Activated naive CD4-positive, alpha-beta T cell treated with anti-CD3 and anti-CD28 coated beads, Interleukin-2, amount 50 U/mL, for 24 hours (primary cell): Measurements from ENCODE around the gene PSMC4.

Experiments
- H3K27ac Mint-ChIP-seq: one replicate; pipeline ENCODE4 v1.8.0; 2021; ENCODE audit warnings: mild to moderate bottlenecking, mixed read lengths
- H3K27me3 Mint-ChIP-seq: one replicate; pipeline ENCODE4 v1.8.0; 2021; ENCODE audit warnings: mixed read lengths
- H3K36me3 Mint-ChIP-seq: one replicate; pipeline ENCODE4 v1.8.0; 2021; ENCODE audit warnings: mixed read lengths
- H3K4me1 Mint-ChIP-seq: one replicate; pipeline ENCODE4 v1.8.0; 2021; ENCODE audit warnings: mixed read lengths
- H3K4me3 Mint-ChIP-seq: one replicate; pipeline ENCODE4 v1.8.0; 2021; ENCODE audit warnings: mild to moderate bottlenecking, mixed read lengths
- H3K9me3 Mint-ChIP-seq: one replicate; pipeline ENCODE4 v1.8.0; 2021; ENCODE audit warnings: mixed read lengths

Gene PSMC4

DNA sequence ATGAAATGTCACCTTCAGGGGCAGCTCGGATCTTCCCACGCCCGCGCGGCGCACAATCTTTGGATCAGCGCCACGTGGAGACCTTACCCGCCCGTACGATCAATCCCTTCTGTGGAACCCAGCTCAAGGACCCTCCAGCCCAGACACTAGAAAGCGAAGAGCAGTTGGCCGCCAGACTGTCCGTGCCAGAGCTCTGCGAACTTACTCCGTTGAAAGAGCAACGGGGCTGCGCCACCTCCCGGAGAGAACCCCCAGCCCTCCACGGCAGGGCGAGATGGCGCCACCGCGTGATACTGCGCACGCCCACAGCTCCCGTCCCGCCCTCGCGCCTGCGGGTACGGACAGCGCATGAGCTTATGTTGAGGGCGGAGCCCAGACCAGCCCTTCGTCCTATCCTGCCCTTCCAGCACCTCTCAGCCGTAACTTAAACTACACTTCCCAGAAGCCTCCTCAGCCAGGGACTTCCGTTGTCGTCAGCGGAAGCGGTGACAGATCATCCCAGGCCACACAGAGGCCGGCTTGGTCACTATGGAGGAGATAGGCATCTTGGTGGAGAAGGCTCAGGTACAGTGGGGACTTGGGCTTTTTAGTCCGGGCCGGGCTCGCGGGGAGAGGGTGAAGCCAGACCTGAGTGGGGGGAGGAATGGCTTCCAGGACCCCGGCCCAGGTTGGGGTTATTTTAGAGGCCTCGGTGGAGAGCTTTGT lies at the start of gene PSMC4:
Gene PSMC4 (plus strand): TSS at position 491 of the 705 bp plus-strand sequence. CDS start 38 bp downstream, at position 529.
- no peaks in the 10 kb centered on the region for H3K27me3 Mint-ChIP-seq
- H3K4me1 Mint-ChIP-seq: peaks cover 59% of the 10 kb centered on the region
- H3K36me3 Mint-ChIP-seq: peaks cover 28% of the 10 kb centered on the region
- peak within 1 kb of the TSS; percentile 98 for H3K4me3 Mint-ChIP-seq
- H3K27ac Mint-ChIP-seq: peak within 1 kb of the TSS; percentile 99
- no peaks in the 10 kb centered on the region for H3K9me3 Mint-ChIP-seq

DNA sequence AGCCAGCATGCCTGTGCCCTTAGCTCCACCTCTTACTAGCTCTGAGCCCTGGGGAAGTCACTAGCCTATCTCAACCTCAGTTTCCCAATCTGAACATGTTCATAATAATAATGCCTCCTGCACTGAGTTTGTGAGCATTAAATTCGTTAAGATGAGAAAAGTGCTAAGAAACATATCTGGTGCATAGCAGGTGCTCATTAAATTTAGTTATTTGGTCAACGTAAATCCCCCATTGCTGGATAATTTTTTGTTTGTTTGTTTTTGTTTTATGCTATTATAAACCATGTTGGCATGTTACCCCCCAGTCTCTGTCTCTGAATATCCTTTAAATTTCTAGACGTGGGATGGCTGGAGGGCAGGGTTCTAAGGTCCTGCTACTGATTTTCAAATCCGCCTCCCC lies 47.1 kb upstream of the PSMC4 start:
- Mint-ChIP-seq H3K4me3 (no peak overlapping the region), H3K4me1 (peaks cover 14% of the 10 kb centered on the region), H3K27ac (no peak overlapping the region), H3K36me3 (peaks cover 7% of the 10 kb centered on the region), H3K27me3 (no peaks in the 10 kb centered on the region), H3K9me3 (no peaks in the 10 kb centered on the region)

DNA sequence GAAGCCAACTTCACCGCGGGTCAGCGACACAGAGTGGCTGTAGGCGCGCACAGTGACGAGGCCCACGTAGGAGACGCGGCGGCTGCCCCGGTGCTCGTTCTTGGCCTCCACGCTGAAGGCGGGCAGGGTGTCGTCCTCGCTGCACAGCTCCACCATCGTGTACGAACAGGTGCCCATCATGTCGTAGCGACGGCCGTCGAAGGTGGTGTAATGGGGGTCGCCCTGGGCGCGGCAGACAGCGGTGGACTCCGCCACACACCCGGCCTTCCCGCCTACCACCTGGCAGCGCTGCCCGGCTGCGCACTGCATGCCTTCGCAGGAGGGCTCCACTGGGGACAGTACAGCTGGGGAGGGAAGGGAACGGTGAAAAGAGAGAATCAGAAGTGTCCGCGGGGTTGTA lies 46.6 kb upstream of the PSMC4 start:
- Mint-ChIP-seq H3K4me3 (no peak overlapping the region), H3K9me3 (no peaks in the 10 kb centered on the region), H3K27ac (no peak overlapping the region), H3K36me3 (peaks cover 4% of the 10 kb centered on the region), H3K27me3 (no peaks in the 10 kb centered on the region), H3K4me1 (peaks cover 14% of the 10 kb centered on the region)

DNA sequence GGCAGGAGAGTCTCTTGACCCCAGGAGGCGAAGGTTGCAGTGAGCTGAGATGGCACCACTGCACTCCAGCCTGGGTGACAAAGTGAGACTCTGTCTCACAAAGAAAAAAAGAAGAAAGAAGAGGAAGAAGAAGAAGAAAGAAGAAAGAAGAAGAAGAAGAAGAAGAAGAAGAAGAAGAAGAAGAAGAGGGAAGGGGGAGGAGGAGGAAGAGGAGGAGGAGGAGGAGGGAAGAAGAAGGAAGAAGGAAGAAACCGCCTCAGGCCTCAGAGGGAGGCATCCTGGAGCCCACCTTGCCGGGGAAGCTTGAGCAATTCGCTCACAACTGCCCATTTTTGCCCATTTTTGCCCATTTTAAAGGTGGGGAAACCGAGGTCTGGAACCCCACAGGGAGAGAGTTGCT lies 46.0 kb upstream of the PSMC4 start:
- H3K4me3 Mint-ChIP-seq: no peak overlapping the region
- peaks cover 19% of the 10 kb centered on the region for H3K4me1 Mint-ChIP-seq
- H3K27me3 Mint-ChIP-seq: no peaks in the 10 kb centered on the region
- H3K36me3 Mint-ChIP-seq: peaks cover 3% of the 10 kb centered on the region
- H3K9me3 Mint-ChIP-seq: no peaks in the 10 kb centered on the region
- H3K27ac Mint-ChIP-seq: no peak overlapping the region

DNA sequence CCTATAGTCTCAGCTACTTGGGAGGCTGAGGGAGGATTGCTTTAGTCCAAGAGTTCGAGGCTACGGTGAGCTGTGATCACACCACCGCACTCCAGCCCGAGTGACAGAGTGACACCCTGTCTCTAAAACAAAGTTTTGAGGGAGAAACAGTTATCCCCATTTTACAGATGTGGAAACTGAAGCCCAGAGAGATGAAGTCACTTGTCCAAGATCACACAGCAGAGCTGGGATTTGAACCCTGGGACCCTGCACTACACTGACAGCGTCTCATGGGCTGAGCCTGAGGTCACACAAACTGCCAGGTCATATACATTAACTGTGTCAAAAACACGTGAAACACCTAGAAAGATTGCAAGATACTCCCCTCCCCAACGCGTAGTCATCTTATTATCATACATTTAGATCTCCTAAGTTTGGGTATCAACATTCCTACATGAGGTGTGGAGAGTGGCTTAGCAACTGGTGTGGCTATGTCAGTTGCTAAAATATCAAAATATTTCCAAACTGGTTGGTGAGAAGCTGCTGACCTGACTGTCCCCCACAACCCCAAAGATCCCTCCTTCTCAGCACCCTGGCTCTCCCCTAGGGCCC lies 44.7 kb upstream of the PSMC4 start:
- Mint-ChIP-seq H3K4me3 (no peak overlapping the region), H3K9me3 (no peaks in the 10 kb centered on the region), H3K27ac (peak overlapping the region; percentile 17), H3K4me1 (peaks cover 25% of the 10 kb centered on the region), H3K36me3 (peaks cover 3% of the 10 kb centered on the region), H3K27me3 (no peaks in the 10 kb centered on the region)

DNA sequence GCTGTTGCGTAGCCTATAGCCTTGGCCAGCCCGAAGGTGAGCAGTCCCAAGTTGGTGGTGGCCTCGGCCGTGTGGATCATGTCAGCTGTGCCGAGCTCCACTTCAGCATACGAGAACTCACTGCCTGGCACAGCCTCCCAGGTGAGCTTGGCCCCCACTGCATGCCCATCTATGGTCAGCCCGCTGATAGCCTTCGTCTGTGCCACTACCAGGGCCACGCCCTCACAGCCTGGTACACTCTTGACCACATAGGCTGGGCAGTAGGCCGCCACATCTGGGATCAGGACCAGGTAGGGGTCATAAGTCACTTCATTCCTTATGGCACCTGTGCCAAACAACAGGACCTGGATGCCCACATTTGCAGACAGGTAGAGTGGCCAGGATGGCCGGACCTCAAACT lies 43.9 kb upstream of the PSMC4 start:
- Mint-ChIP-seq H3K4me3 (no peak overlapping the region), H3K27ac (no peak overlapping the region), H3K36me3 (peaks cover 3% of the 10 kb centered on the region), H3K9me3 (no peaks in the 10 kb centered on the region), H3K4me1 (peaks cover 28% of the 10 kb centered on the region), H3K27me3 (no peaks in the 10 kb centered on the region)

DNA sequence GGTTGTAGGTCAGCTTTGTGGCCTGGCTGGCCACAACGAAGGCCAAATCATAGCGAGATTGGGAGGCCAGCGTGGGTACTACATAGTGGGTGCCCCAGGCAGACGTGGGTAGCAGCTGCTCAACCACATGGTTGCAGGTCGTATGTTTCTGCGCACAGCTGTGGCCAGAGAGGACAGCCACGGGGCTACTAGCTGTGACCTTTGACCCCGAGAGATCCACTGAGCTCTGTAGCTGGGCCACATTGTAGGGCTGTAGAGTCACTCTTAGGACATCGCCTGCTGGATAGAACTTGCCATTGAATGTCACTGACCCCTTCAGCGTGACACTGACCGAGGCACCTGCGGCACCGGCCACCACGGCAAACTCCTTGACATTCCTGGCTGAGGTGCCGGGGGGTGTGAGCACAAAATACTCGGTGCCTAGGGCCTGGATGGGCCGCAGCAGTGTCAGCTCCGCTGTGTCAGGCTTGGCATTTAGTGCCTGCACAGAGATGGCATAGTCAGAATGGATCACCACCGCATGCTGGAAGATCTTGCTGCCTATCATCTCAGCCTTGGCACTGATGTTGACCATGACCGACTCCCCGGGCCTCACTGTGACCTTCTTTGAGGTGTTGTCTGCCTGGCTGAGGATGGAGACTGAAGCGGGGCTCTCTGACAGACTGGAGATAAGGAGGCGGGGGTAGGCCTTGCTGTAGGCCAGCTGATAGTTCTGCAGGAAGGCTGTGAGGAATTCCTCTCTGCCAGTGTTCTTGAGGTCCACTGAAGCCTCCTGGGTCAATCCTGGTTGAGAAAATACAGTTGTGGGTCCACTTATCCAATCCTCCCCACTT lies 43.2 kb upstream of the PSMC4 start:
- no peak overlapping the region for H3K4me3 Mint-ChIP-seq
- H3K27ac Mint-ChIP-seq: no peak overlapping the region
- H3K27me3 Mint-ChIP-seq: no peaks in the 10 kb centered on the region
- peaks cover 3% of the 10 kb centered on the region for H3K36me3 Mint-ChIP-seq
- no peaks in the 10 kb centered on the region for H3K9me3 Mint-ChIP-seq
- H3K4me1 Mint-ChIP-seq: peaks cover 30% of the 10 kb centered on the region

DNA sequence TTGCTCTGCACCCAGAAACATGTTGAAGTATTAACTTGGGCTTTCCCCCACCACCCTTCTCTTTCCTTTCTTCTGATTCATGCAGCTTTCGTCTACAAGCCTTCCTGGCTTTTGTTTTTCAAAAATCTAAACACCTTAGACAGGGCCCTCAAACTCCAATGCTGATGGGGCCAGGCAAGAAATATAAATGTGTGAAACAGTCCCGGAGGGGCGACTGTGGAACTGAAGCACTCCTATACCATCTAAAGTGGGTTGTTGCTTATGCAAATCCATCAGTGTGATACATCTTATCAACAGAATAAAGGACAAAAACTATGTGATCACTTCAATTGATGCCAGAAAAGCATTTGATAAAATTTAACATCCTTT lies 42.6 kb upstream of the PSMC4 start:
- peaks cover 33% of the 10 kb centered on the region for H3K4me1 Mint-ChIP-seq
- H3K36me3 Mint-ChIP-seq: peaks cover 3% of the 10 kb centered on the region
- H3K4me3 Mint-ChIP-seq: peak overlapping the region; percentile 7
- H3K27me3 Mint-ChIP-seq: no peaks in the 10 kb centered on the region
- no peaks in the 10 kb centered on the region for H3K9me3 Mint-ChIP-seq
- H3K27ac Mint-ChIP-seq: no peak overlapping the region

DNA sequence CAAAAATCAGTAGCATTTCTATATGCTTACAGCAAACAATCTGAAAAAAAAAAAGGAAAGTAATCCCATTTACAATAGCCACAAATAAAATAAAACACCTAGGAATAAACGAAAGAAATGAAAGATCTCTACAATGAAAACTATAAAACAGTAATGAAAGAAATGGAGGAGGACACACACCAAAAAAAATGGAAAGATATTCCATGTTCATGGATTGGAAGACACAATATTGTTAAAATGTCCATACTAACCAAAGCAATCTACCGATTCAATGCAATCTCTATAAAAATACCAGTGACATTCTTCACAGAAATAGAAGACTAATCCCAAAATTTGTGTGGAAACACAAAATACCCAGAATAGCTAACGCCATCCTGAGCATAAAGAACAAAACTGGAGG lies 41.2 kb upstream of the PSMC4 start:
- Mint-ChIP-seq H3K4me3 (no peak overlapping the region), H3K27ac (peak overlapping the region; percentile 3), H3K27me3 (no peaks in the 10 kb centered on the region), H3K36me3 (peaks cover 4% of the 10 kb centered on the region), H3K9me3 (no peaks in the 10 kb centered on the region), H3K4me1 (peaks cover 45% of the 10 kb centered on the region)

DNA sequence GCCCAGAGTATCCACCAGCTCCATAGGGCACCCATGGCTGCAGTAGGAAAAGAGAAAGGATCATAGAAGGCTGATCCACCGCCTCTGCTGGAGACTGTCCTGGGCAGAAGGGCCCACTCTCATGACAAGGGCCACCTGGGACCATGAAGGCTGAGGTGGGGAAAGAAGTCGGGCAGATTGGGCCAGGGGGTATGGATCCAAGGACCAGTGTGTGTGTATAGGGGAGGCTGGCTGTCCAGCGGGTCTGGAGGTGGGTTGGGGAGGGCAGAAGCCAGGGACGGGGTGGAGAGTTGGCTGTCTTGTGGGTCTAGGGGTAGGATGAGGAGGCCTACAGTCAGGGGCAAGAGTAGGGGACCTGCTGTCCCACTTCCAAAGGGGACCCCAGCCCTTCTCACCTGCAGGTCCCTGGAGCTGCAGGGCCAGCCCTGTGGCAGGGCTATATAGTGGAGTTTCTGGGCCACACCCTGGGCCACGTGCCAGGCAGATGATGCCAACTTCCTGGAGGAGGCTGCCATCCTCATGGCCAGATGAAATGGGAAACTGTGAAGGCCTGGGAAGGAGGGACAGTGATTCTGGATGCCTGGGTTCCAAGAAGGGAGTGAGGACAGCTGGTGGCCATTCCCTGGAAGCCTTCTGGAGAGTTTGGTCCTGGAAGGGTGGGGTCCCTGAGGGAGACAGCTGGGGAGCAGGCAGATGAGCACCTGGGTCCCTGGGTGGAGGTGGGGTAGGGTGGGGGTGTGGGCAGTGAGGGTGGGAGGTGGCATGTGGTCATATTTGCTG lies 36.2 kb upstream of the PSMC4 start, which contains the start of gene FCGBP:
Gene FCGBP (minus strand): TSS at position 51 of the 780 bp plus-strand sequence.
- Mint-ChIP-seq H3K4me1 (peaks cover 71% of the 10 kb centered on the region), H3K9me3 (peaks cover 8% of the 10 kb centered on the region), H3K36me3 (peaks cover 5% of the 10 kb centered on the region)

DNA sequence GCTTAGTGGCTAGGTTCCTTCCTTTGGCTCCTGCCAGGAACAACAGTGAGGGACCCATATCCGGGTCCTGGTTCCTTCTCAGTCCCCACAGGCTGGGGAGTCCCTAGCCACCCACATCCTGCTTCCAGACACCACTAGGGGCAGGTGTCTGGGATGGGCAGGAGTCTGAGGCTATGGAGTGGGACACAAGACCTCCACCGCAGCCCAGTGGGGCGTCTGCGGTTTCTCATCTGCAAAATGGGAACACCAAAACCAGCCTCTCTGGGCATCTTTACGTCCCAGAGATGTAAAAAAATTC lies 35.7 kb upstream of the PSMC4 start:
- Mint-ChIP-seq H3K27me3 (no peaks in the 10 kb centered on the region), H3K36me3 (peaks cover 8% of the 10 kb centered on the region), H3K27ac (no peak overlapping the region), H3K4me1 (peaks cover 70% of the 10 kb centered on the region), H3K9me3 (peaks cover 8% of the 10 kb centered on the region), H3K4me3 (no peak overlapping the region)

More for the DNA sequence above, 36.2 kb upstream of the PSMC4 start, which contains the start of gene FCGBP:
- no peak within 1 kb of the TSS for H3K4me3 Mint-ChIP-seq
- no peaks in the 10 kb centered on the region for H3K27me3 Mint-ChIP-seq
- peak within 1 kb of the TSS; percentile 62 for H3K27ac Mint-ChIP-seq

DNA sequence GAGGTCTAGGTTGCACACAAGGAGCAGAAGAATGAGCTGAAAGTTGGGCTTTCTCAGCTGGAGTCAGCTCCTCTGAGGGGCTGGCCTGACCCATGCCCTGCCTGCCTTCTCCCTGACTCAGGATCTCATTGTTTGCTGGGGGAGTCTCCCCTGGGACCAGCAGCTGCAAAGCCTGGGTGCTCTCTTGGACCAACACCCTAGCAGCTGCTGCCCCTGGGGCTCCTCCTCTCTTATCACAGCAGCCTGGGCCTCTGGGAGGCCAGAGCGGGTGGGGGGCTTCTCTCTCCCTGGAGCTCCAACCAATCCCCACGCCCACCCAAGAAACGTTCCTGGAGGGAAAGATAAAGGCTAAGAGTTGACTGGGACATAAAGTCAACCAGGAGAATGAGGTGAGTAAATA lies 34.9 kb upstream of the PSMC4 start:
- Mint-ChIP-seq H3K27me3 (no peaks in the 10 kb centered on the region), H3K4me1 (peaks cover 74% of the 10 kb centered on the region), H3K36me3 (peaks cover 12% of the 10 kb centered on the region), H3K9me3 (peaks cover 8% of the 10 kb centered on the region), H3K4me3 (no peak overlapping the region), H3K27ac (no peak overlapping the region)

DNA sequence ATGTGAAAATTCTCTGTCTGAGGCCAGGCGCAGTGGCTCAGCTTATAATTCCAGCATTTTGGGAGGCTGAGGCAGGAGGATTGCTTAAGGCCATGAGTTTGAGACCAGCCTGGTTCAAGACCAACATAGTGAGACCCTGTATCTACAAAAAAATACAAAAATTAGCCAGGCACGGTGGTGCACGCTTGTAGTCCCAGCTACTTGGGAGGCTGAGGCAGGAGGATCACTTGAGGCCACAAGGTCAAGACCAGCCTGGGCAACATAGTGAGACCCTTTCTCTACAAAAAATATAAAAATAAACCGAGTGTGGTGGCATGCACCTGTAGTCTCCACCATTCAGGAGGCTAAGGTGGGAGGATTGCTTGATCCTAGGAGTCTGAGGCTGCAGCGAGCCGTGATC lies 34.3 kb upstream of the PSMC4 start:
- H3K27me3 Mint-ChIP-seq: no peaks in the 10 kb centered on the region
- H3K9me3 Mint-ChIP-seq: peaks cover 8% of the 10 kb centered on the region
- H3K27ac Mint-ChIP-seq: peak overlapping the region; percentile 76
- peaks cover 12% of the 10 kb centered on the region for H3K36me3 Mint-ChIP-seq
- peaks cover 80% of the 10 kb centered on the region for H3K4me1 Mint-ChIP-seq
- H3K4me3 Mint-ChIP-seq: peak overlapping the region; percentile 64

DNA sequence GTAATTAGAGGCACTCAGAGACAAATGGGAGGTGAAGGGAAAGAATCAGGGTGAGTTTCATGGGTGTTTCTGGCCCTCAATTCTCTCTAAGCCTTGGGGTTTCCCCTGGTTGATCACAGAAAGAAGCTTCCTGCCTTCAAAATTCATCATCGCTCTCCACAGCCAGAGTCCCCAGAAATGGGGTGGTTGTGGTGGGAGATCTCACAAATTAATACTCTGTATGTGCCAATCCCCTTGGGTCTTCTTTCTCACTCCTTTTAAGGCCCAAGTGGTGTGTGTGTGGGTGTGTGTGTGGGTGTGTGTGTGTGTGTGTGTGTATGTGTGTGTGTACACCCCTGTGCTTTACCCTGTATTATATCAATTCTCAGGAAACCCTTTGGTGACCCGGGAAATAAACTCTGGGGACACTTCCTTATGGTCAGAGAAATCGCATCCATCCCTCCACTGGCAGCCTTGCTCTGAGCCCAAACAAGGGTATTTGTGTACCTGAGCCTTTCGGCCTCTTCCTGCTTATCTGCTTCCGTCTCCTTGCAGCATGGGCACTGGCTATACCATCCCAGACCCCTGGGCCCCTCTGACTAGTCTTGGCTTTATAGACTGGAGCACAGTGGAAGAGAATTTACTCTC lies 33.8 kb upstream of the PSMC4 start:
- H3K36me3 Mint-ChIP-seq: peaks cover 12% of the 10 kb centered on the region
- H3K27ac Mint-ChIP-seq: peak overlapping the region; percentile 76
- peaks cover 8% of the 10 kb centered on the region for H3K9me3 Mint-ChIP-seq
- peak overlapping the region; percentile 64 for H3K4me3 Mint-ChIP-seq
- no peaks in the 10 kb centered on the region for H3K27me3 Mint-ChIP-seq
- peaks cover 82% of the 10 kb centered on the region for H3K4me1 Mint-ChIP-seq

DNA sequence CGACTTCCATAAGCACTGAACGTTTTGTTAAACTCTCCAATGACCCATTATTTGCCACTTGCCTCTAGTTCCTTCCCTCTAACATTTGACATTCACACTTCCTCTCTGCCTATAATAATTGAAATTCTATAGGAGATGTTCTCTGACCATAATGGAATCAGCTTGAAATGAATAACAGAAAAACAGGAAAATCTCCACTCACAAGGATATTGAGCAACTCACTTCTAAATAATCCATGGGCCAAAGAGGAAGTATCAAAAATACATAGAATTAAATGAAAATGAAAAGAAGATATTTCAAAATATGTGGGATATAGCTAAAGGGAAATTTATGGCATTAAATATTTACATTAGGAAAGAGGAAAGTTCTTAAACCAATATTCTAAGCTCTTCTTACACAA lies 33.2 kb upstream of the PSMC4 start:
- Mint-ChIP-seq H3K4me1 (peaks cover 87% of the 10 kb centered on the region), H3K4me3 (no peak overlapping the region)

More for the DNA sequence above, 33.2 kb upstream of the PSMC4 start:
- Mint-ChIP-seq H3K27ac (no peak overlapping the region), H3K27me3 (no peaks in the 10 kb centered on the region), H3K36me3 (peaks cover 12% of the 10 kb centered on the region), H3K9me3 (peaks cover 8% of the 10 kb centered on the region)
